Liver (tissue), 9 donors: ENCODE results near the gene RPS6KA5. TPM values are rescaled to one million over a fixed set of nuclear protein-coding genes. Genes with fewer than 3 reads are reported as not detected.

Experiments used
- DNase-seq: peaks from one replicate; pipeline ENCODE4 v3.0.0-alpha.2; 2017; ENCODE audit warnings: low spot score
- H3K27ac ChIP-seq, 2 donors: one replicate each; pipeline ENCODE4 v1.7.0; 2013; ENCODE audit warnings: inconsistent platforms in 2 of 2, low read length in 2 of 2, control low read depth in 1 of 2, low read depth in 1 of 2, mild to moderate bottlenecking in 1 of 2
- H3K27me3 ChIP-seq, 4 donors: one replicate each; pipeline versions ENCODE4 v1.6.1 to v1.7.0; 2013; ENCODE audit warnings: low read length in 3 of 4, inconsistent platforms in 1 of 4, mild to moderate bottlenecking in 1 of 4, moderate library complexity in 1 of 4; ENCODE audit not compliant: control insufficient read depth in 4 of 4, insufficient read depth in 4 of 4
- H3K36me3 ChIP-seq, 4 donors: one replicate each; pipeline versions ENCODE4 v1.6.1 to v1.7.0; 2013; ENCODE audit warnings: low read length in 3 of 4, mild to moderate bottlenecking in 3 of 4, low read depth in 1 of 4, moderate library complexity in 1 of 4; ENCODE audit not compliant: control insufficient read depth in 4 of 4, insufficient read depth in 3 of 4
- H3K4me1 ChIP-seq, 4 donors: one replicate each; pipeline versions ENCODE4 v1.6.1 to v1.7.0; 2013; ENCODE audit warnings: low read length in 3 of 4, mild to moderate bottlenecking in 3 of 4, moderate library complexity in 1 of 4; ENCODE audit not compliant: control insufficient read depth in 4 of 4, insufficient read depth in 4 of 4
- H3K4me3 ChIP-seq, 3 donors: one replicate each; pipeline versions ENCODE4 v1.6.1 to v1.7.0; 2013; ENCODE audit warnings: low read length in 3 of 3, control low read depth in 1 of 3, low read depth in 1 of 3, mild to moderate bottlenecking in 1 of 3
- H3K9ac ChIP-seq, 2 donors: one replicate each; pipeline ENCODE4 v1.7.0; 2013; ENCODE audit warnings: low read length in 2 of 2, mild to moderate bottlenecking in 2 of 2, moderate library complexity in 2 of 2, control low read depth in 1 of 2, low read depth in 1 of 2
- H3K9me3 ChIP-seq, 4 donors: one replicate each; pipeline versions ENCODE4 v1.6.1 to v1.7.0; 2013; ENCODE audit warnings: low read length in 3 of 4; ENCODE audit not compliant: control insufficient read depth in 4 of 4
- ATF3 ChIP-seq: IDR thresholded peaks from 2 replicates; pipeline ENCODE4 v1.6.1; 2016; ENCODE audit warnings: antibody characterized with exemption
- CTCF ChIP-seq: fragments of 150-350 bp; IDR thresholded peaks from 2 replicates; pipeline ENCODE4 v1.5.1; 2017; ENCODE audit warnings: improper control_type of control experiment, low read depth, low read length; ENCODE audit not compliant: missing input control
- EGR1 ChIP-seq, 2 donors: IDR thresholded peaks; 2 replicates each; pipeline ENCODE4 v1.6.1; 2016 to 2018; ENCODE audit warnings: antibody characterized with exemption in 2 of 2, low read depth in 2 of 2
- FOXA1 ChIP-seq: IDR thresholded peaks from 2 replicates; pipeline ENCODE4 v1.6.1; 2016; ENCODE audit warnings: antibody characterized with exemption
- FOXA2 ChIP-seq: IDR thresholded peaks from 2 replicates; pipeline ENCODE4 v1.6.1; 2016; ENCODE audit warnings: antibody characterized with exemption
- GABPA ChIP-seq, 2 donors: IDR thresholded peaks in 1 of 2; conservative IDR thresholded peaks in 1 of 2; 2 replicates each; pipeline ENCODE4 v1.6.1; 2016; ENCODE audit warnings: antibody characterized with exemption in 2 of 2, mild to moderate bottlenecking in 1 of 2, moderate library complexity in 1 of 2
- HNF4A ChIP-seq, 2 donors: conservative IDR thresholded peaks; 2 replicates each; pipeline ENCODE4 v1.6.1; 2016; ENCODE audit warnings: antibody characterized with exemption in 2 of 2, mild to moderate bottlenecking in 2 of 2
- HNF4G ChIP-seq: IDR thresholded peaks from 2 replicates; pipeline ENCODE4 v1.6.1; 2016; ENCODE audit warnings: antibody characterized with exemption
- JUND ChIP-seq, 2 donors: IDR thresholded peaks; 2 replicates each; pipeline ENCODE4 v1.6.1; 2016; ENCODE audit warnings: antibody characterized with exemption in 2 of 2
- NR2F2 ChIP-seq: IDR thresholded peaks from 2 replicates; pipeline ENCODE4 v1.6.1; 2016; ENCODE audit warnings: antibody characterized with exemption
- RAD21 ChIP-seq, 2 donors: IDR thresholded peaks; 2 replicates each; pipeline ENCODE4 v1.6.1; 2016; ENCODE audit warnings: antibody characterized with exemption in 2 of 2, mild to moderate bottlenecking in 2 of 2
- RXRA ChIP-seq, 2 donors: IDR thresholded peaks; 2 replicates each; pipeline ENCODE4 v1.6.1; 2017 to 2018; ENCODE audit warnings: antibody characterized with exemption in 2 of 2, mild to moderate bottlenecking in 1 of 2
- SP1 ChIP-seq: IDR thresholded peaks from 2 replicates; pipeline ENCODE4 v1.6.1; 2018; ENCODE audit warnings: antibody characterized with exemption, mild to moderate bottlenecking
- TAF1 ChIP-seq: conservative IDR thresholded peaks from 2 replicates; pipeline ENCODE4 v1.6.1; 2016; ENCODE audit warnings: antibody characterized with exemption, mild to moderate bottlenecking
- YY1 ChIP-seq: IDR thresholded peaks from 2 replicates; pipeline ENCODE4 v1.6.1; 2016; ENCODE audit warnings: antibody characterized with exemption, mild to moderate bottlenecking
- ZBTB33 ChIP-seq: IDR thresholded peaks from 2 replicates; pipeline ENCODE4 v1.6.1; 2016; ENCODE audit warnings: antibody characterized with exemption
- whole genome bisulfite sequencing: extraction: QIAGEN DNeasy Blood & Tissue Kit; methylation state at CpG from one replicate; pipeline ENCODE4 v1.1.7; 2013; 5-methylcytosine and 5-hydroxymethylcytosine counted together
- polyA plus RNA-seq, 2 donors: library from polyadenylated mRNA; stranded (reverse) in 1 of 2; unstranded in 1 of 2; fragments of 200-250 nt in 1 of 2; fragments of >200 nt in 1 of 2; fragmentation: Nextera tagmentation in 1 of 2; extraction: Ambion mirVana in 1 of 2; gene quantifications; one replicate each; pipeline versions ENCODE4 v1.2.1 to v1.2.3, GENCODE V29; 2013 to 2015
- total RNA-seq, 2 donors: library from RNA; depleted of rRNA; stranded (reverse); fragments of >200 nt; gene quantifications; one replicate each; pipeline ENCODE4 v1.2.3, GENCODE V29; 2014
- TF ChIP-seq, protein P1 (sequence below): IDR thresholded peaks from 2 replicates; pipeline ENCODE4 v1.6.1; 2016; ENCODE audit warnings: antibody characterized with exemption, mild to moderate bottlenecking
- TF ChIP-seq, protein P2 (sequence below): IDR thresholded peaks from 2 replicates; pipeline ENCODE4 v1.6.1; 2016; ENCODE audit warnings: antibody characterized with exemption
- donor health status: healthy.
- donor health status: healthy.
- donor health status: healthy.
- donor health status: healthy.
- donor health status: healthy.

Gene RPS6KA5
- total and polyA plus RNA-seq, 4 donors: 0.52 to 2.3 (median 1.3) TPM

DNA sequence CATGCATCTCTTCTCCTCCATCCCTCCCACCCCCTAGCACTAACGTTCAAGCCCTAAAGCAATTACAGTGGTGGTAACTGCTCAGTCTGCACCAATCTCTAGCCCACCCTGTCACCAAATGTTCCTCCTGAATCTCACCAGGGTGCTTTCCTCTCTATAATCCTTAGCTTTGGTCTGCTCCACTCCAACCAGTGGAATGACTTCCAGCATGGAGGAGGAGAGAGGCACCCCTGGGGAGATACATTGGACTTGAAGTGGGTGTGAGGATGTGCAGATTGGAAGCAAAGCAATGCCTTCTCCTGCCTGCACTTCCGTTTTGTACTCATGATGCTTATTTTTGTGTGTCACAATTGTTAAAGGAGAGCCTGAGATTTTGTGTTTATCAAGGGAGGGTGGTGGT is 24.1 kb upstream of the RPS6KA5 start:
- no peak for DNase-seq
- TF ChIP-seq, protein P1, sequence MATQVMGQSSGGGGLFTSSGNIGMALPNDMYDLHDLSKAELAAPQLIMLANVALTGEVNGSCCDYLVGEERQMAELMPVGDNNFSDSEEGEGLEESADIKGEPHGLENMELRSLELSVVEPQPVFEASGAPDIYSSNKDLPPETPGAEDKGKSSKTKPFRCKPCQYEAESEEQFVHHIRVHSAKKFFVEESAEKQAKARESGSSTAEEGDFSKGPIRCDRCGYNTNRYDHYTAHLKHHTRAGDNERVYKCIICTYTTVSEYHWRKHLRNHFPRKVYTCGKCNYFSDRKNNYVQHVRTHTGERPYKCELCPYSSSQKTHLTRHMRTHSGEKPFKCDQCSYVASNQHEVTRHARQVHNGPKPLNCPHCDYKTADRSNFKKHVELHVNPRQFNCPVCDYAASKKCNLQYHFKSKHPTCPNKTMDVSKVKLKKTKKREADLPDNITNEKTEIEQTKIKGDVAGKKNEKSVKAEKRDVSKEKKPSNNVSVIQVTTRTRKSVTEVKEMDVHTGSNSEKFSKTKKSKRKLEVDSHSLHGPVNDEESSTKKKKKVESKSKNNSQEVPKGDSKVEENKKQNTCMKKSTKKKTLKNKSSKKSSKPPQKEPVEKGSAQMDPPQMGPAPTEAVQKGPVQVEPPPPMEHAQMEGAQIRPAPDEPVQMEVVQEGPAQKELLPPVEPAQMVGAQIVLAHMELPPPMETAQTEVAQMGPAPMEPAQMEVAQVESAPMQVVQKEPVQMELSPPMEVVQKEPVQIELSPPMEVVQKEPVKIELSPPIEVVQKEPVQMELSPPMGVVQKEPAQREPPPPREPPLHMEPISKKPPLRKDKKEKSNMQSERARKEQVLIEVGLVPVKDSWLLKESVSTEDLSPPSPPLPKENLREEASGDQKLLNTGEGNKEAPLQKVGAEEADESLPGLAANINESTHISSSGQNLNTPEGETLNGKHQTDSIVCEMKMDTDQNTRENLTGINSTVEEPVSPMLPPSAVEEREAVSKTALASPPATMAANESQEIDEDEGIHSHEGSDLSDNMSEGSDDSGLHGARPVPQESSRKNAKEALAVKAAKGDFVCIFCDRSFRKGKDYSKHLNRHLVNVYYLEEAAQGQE: no peak
- TF ChIP-seq RXRA (IDR thresholded peaks at IDR 0.05): no peak
- TF ChIP-seq GABPA (IDR thresholded peaks at IDR 0.05 in 1 of 2, conservative IDR thresholded peaks at IDR 0.05 in 1 of 2): no peak
- no peak for TF ChIP-seq EGR1 (IDR thresholded peaks at IDR 0.05; ENCODE audit: low read depth in 2 of 2)
- no peak for TF ChIP-seq HNF4G
- no peak for TF ChIP-seq RAD21 (IDR thresholded peaks at IDR 0.05)
- TF ChIP-seq ZBTB33: no peak
- TF ChIP-seq FOXA1: no peak
- TF ChIP-seq YY1: no peak
- TF ChIP-seq TAF1: no peak
- no peak for TF ChIP-seq JUND (IDR thresholded peaks at IDR 0.05)
- TF ChIP-seq FOXA2: no peak
- no peak for TF ChIP-seq CTCF
- no peak for TF ChIP-seq HNF4A (conservative IDR thresholded peaks at IDR 0.05)
- TF ChIP-seq, protein P2, sequence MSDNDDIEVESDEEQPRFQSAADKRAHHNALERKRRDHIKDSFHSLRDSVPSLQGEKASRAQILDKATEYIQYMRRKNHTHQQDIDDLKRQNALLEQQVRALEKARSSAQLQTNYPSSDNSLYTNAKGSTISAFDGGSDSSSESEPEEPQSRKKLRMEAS: no peak
- no peak for TF ChIP-seq ATF3
- no peak for TF ChIP-seq SP1
- no peak for TF ChIP-seq NR2F2
- H3K27ac ChIP-seq: no peak overlapping the region
- H3K9me3 ChIP-seq: no peaks in the 10 kb centered on the region
- H3K9ac ChIP-seq: no peak overlapping the region
- 68% methylated on average over 2 of the region's 2 CpGs for WGBS
- no peaks in the 10 kb centered on the region for H3K36me3 ChIP-seq
- H3K27me3 ChIP-seq: no peaks in the 10 kb centered on the region
- H3K4me3 ChIP-seq: no peak overlapping the region
- H3K4me1 ChIP-seq: no peaks in the 10 kb centered on the region

GRCh38 chr14:91082282-91082681 is 21.8 kb upstream of the RPS6KA5 start:
- H3K36me3 ChIP-seq: no peaks in the 10 kb centered on the region
- no peaks in the 10 kb centered on the region for H3K4me1 ChIP-seq
- H3K9ac ChIP-seq: no peak overlapping the region
- H3K9me3 ChIP-seq: no peaks in the 10 kb centered on the region
- no peak overlapping the region for H3K27ac ChIP-seq
- no peak overlapping the region for H3K4me3 ChIP-seq
- H3K27me3 ChIP-seq: no peaks in the 10 kb centered on the region
- no peak for DNase-seq
- 81% methylated on average over 3 of the region's 3 CpGs for WGBS
- TF ChIP-seq NR2F2: no peak
- TF ChIP-seq RAD21 (IDR thresholded peaks at IDR 0.05): no peak
- no peak for TF ChIP-seq CTCF
- TF ChIP-seq GABPA (IDR thresholded peaks at IDR 0.05 in 1 of 2, conservative IDR thresholded peaks at IDR 0.05 in 1 of 2): no peak
- TF ChIP-seq YY1: no peak
- TF ChIP-seq, protein P2: no peak
- TF ChIP-seq ZBTB33: no peak
